GM19193 (cell line): Measurements from ENCODE around the gene NCOA3.

Experiments
- POLR2A ChIP-seq: IDR thresholded peaks from 4 replicates; pipeline ENCODE4 v1.6.1; 2011; ENCODE audit not compliant: insufficient read depth, insufficient read length; ENCODE audit errors: extremely low read depth

Gene NCOA3

GRCh38 chr20:47668313-47669151 is 166.8 kb downstream of the NCOA3 start:
- no peak for TF ChIP-seq POLR2A

- no peak for TF ChIP-seq POLR2A
These were observed 167.4 kb downstream of the NCOA3 start for GRCh38 chr20:47669152-47669425.

- TF ChIP-seq POLR2A: peak; percentile 10
These were observed 167.8 kb downstream of the NCOA3 start for GRCh38 chr20:47669489-47669888.

GRCh38 chr20:47669927-47670890 is 168.5 kb downstream of the NCOA3 start:
- TF ChIP-seq POLR2A: peak; percentile 19

GRCh38 chr20:47670913-47671312 is 169.2 kb downstream of the NCOA3 start:
- TF ChIP-seq POLR2A: no peak

- TF ChIP-seq POLR2A: no peak
These were observed 170.5 kb downstream of the NCOA3 start for GRCh38 chr20:47672166-47672565.

GRCh38 chr20:47672886-47673670 is 171.4 kb downstream of the NCOA3 start:
- TF ChIP-seq POLR2A: no peak

GRCh38 chr20:47673671-47673955 is 171.9 kb downstream of the NCOA3 start:
- TF ChIP-seq POLR2A: no peak

GRCh38 chr20:47674145-47674544 is 172.5 kb downstream of the NCOA3 start:
- TF ChIP-seq POLR2A: no peak

GRCh38 chr20:47674686-47675085 is 173.0 kb downstream of the NCOA3 start:
- TF ChIP-seq POLR2A: no peak

- TF ChIP-seq POLR2A: no peak
These were observed 173.8 kb downstream of the NCOA3 start for GRCh38 chr20:47675190-47676142.

- no peak for TF ChIP-seq POLR2A
These were observed 174.6 kb downstream of the NCOA3 start for GRCh38 chr20:47676219-47676721.

GRCh38 chr20:47676912-47677634 is 175.4 kb downstream of the NCOA3 start:
- TF ChIP-seq POLR2A: no peak
